Activated T-cell treated with anti-CD3 and anti-CD28 coated beads, Interleukin-2, amount 50 U/mL, for 24 hours (primary cell): ENCODE measurements around the gene GNL1.

Experiments used
- DNase-seq: peaks from one replicate; pipeline ENCODE4 v3.0.0-alpha.2; 2020
- H3K27ac Mint-ChIP-seq: 2 replicates; pipeline ENCODE4 v1.8.0; 2020; ENCODE audit warnings: mild to moderate bottlenecking, mixed read lengths
- H3K27me3 Mint-ChIP-seq: 2 replicates; pipeline ENCODE4 v1.8.0; 2020; ENCODE audit warnings: mixed read lengths
- H3K36me3 Mint-ChIP-seq: 2 replicates; pipeline ENCODE4 v1.8.0; 2020; ENCODE audit warnings: low read depth, mixed read lengths
- H3K4me1 Mint-ChIP-seq: 2 replicates; pipeline ENCODE4 v1.8.0; 2020; ENCODE audit warnings: low read depth, mixed read lengths
- H3K4me3 Mint-ChIP-seq: 2 replicates; pipeline ENCODE4 v1.8.0; 2020; ENCODE audit warnings: mild to moderate bottlenecking, moderate library complexity, mixed read lengths
- H3K9me3 Mint-ChIP-seq: 2 replicates; pipeline ENCODE4 v1.8.0; 2020; ENCODE audit warnings: mixed read lengths

GNL1 gene

DNA sequence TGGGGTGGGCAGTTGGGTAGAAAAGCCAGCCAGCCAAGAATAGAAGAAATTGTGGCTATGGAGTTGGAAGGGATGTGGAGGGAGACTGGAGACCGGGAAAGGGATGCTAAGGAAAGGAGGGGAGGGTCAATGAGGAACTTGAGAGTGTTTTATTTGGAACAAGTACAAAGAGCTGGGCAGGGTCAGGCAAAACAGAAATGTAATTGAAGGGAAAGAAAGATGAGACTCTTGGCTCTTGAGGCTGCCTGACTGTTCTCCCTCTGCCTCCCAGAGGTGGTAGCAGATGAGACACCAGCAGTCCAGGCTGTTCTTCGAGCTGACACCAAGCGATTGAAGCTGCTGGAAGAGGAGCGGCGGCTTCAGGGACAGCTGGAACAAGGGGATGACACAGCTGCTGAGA, 27.6 kb upstream of the GNL1 start:
- Mint-ChIP-seq H3K27ac (no peak overlapping the region), H3K27me3 (no peaks in the 10 kb centered on the region), H3K36me3 (peaks cover 97% of the 10 kb centered on the region), H3K4me1 (no peaks in the 10 kb centered on the region), H3K4me3 (no peak overlapping the region), H3K9me3 (no peaks in the 10 kb centered on the region)
- DNase-seq: no peak

DNA sequence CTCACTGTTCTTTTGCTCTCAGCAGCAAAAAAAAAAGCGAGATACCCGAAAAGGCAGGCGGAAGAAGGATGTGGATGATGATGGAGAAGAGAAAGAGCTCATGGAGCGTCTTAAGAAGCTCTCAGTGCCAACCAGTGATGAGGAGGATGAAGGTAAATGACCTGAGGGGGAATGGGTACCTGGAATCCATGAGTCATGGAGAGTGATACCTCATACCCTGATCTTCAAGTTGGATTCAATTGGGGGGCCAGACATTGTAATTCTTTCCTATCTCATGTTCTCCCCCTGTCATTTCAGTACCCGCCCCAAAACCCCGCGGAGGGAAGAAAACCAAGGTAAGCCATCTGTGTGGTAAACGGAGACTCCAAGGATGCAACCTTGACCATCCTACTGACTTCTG, 21.8 kb upstream of the GNL1 start:
- Mint-ChIP-seq H3K36me3 (peaks cover 93% of the 10 kb centered on the region), H3K9me3 (no peaks in the 10 kb centered on the region), H3K4me1 (peaks cover 44% of the 10 kb centered on the region), H3K4me3 (no peak overlapping the region), H3K27me3 (no peaks in the 10 kb centered on the region), H3K27ac (peak overlapping the region; percentile 72)
- no peak for DNase-seq

GRCh38 chr6:30573113-30573512, 16.8 kb upstream of the GNL1 start:
- Mint-ChIP-seq H3K9me3 (no peaks in the 10 kb centered on the region), H3K27me3 (no peaks in the 10 kb centered on the region), H3K4me1 (peaks cover 80% of the 10 kb centered on the region), H3K4me3 (peak overlapping the region; percentile 97), H3K27ac (peak overlapping the region; percentile 99), H3K36me3 (peaks cover 69% of the 10 kb centered on the region)
- DNase-seq: no peak

- DNase-seq: no peak
- peak overlapping the region; percentile 99 for H3K27ac Mint-ChIP-seq
- H3K4me3 Mint-ChIP-seq: peak overlapping the region; percentile 97
- H3K27me3 Mint-ChIP-seq: no peaks in the 10 kb centered on the region
- peaks cover 77% of the 10 kb centered on the region for H3K4me1 Mint-ChIP-seq
- no peaks in the 10 kb centered on the region for H3K9me3 Mint-ChIP-seq
- peaks cover 59% of the 10 kb centered on the region for H3K36me3 Mint-ChIP-seq
These were observed 15.9 kb upstream of the GNL1 start for GRCh38 chr6:30572148-30572547.

GRCh38 chr6:30571762-30572082, 15.4 kb upstream of the GNL1 start:
- Mint-ChIP-seq H3K4me1 (peaks cover 75% of the 10 kb centered on the region), H3K36me3 (peaks cover 55% of the 10 kb centered on the region), H3K27ac (peak overlapping the region; percentile 99), H3K27me3 (no peaks in the 10 kb centered on the region), H3K9me3 (no peaks in the 10 kb centered on the region), H3K4me3 (peak overlapping the region; percentile 97)
- DNase-seq: no peak

DNA sequence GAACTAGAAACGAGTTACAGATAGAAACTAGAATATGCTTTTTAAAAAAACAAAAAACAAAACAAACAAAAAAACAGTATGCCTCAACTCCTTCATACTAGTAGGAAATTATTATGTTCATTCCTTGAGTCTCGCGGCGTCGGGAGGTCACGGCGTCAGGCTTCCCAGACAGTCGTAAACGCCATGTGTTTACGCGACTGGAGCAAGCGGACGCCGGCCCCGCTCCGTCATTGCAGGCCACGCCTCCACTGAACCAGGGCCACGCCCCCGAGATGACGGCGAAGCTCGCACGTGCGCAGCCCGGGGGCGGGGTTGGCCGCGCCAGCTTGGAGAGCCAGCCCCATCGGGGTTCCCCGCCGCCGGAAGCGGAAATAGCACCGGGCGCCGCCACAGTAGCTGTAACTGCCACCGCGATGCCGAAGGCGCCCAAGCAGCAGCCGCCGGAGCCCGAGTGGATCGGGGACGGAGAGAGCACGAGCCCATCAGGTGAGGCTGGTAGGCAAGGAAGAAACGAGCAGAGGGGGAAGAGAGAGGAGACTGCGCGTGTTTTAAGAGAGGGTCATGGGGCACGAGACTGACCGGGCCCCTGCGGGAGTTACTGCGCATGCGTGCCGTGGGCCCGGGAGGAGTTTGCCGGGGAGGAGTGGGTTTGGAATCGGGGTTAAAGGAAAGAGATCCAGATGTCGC, 14.9 kb upstream of the GNL1 start, which contains the start of gene ABCF1:
Gene ABCF1 (plus strand): TSS at position 368 of the 687 bp plus-strand sequence. CDS start 46 bp downstream, at position 414.
- no peaks in the 10 kb centered on the region for H3K27me3 Mint-ChIP-seq
- peaks cover 50% of the 10 kb centered on the region for H3K36me3 Mint-ChIP-seq
- H3K9me3 Mint-ChIP-seq: no peaks in the 10 kb centered on the region
- H3K27ac Mint-ChIP-seq: peak within 1 kb of the TSS; percentile 99
- peaks cover 71% of the 10 kb centered on the region for H3K4me1 Mint-ChIP-seq
- H3K4me3 Mint-ChIP-seq: peak within 1 kb of the TSS; percentile 97
- DNase-seq: peak; percentile 100

DNA sequence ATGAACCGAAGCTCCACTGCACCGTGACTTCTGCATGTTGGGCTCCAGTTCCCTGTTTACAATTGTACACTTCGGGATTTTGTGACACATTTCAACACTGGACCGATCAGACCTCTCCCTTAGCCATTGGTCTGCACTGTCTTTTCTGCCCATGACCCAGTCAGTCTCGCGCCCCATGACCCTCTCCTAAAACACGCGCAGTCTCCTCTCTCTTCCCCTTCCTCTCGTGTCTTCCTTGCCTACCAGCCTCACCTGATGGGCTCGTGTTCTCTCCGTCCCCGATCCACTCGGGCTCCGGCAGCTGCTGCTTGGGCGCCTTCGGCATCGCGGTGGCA, 14.4 kb upstream of the GNL1 start:
- Mint-ChIP-seq H3K4me1 (peaks cover 71% of the 10 kb centered on the region), H3K9me3 (no peaks in the 10 kb centered on the region), H3K36me3 (peaks cover 48% of the 10 kb centered on the region), H3K27ac (peak overlapping the region; percentile 99), H3K27me3 (no peaks in the 10 kb centered on the region), H3K4me3 (peak overlapping the region; percentile 97)
- no peak for DNase-seq

- Mint-ChIP-seq H3K4me1 (peaks cover 69% of the 10 kb centered on the region), H3K4me3 (peak overlapping the region; percentile 97), H3K27me3 (no peaks in the 10 kb centered on the region), H3K9me3 (no peaks in the 10 kb centered on the region), H3K27ac (peak overlapping the region; percentile 99), H3K36me3 (peaks cover 46% of the 10 kb centered on the region)
- DNase-seq: no peak
These were observed 14.0 kb upstream of the GNL1 start for GRCh38 chr6:30570263-30570662.

DNA sequence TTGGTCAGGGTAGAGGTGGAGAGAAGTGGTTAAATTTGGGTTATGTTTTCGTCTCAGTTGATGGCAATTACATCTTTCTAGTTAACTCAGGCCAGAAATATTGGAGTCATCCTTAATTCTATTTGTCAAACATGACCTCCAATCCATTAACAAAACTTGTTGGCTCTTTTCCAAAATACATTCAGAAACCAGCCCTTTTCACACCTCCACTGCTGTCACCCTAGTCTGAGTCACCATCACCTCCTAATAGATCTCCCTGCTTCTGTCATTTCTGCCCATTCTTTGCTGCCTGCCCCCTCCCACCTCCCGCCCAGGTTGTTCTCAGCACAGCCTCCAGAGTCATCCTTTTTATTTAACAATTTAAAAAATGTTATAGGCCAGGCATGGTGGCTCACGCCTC, 12.0 kb upstream of the GNL1 start:
- Mint-ChIP-seq H3K9me3 (no peaks in the 10 kb centered on the region), H3K27ac (peak overlapping the region; percentile 62), H3K4me3 (peak overlapping the region; percentile 9), H3K27me3 (no peaks in the 10 kb centered on the region), H3K36me3 (peaks cover 43% of the 10 kb centered on the region), H3K4me1 (peaks cover 54% of the 10 kb centered on the region)
- peak; percentile 49 for DNase-seq

DNA sequence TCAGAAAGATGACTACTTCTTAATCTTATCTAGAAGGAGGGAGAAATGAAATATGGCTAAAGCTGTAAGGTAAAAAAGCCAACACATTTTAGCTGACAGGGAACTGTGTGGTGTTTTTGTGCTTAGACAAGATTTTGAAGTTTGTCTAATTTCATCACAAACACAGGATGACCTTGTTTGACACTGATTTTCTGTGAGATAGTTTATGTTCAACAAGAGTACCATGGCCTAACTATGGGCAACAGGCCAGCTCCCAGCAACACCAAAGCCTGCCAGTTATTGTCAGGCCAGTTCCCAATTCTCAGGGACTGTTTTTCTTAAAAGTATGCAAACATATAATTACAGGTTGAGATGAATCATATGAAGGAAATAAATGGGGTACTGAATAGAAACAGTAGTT, 9.5 kb upstream of the GNL1 start:
- no peaks in the 10 kb centered on the region for H3K9me3 Mint-ChIP-seq
- peaks cover 43% of the 10 kb centered on the region for H3K4me1 Mint-ChIP-seq
- no peak overlapping the region for H3K4me3 Mint-ChIP-seq
- peak overlapping the region; percentile 42 for H3K27ac Mint-ChIP-seq
- no peak for DNase-seq
- H3K27me3 Mint-ChIP-seq: no peaks in the 10 kb centered on the region
- H3K36me3 Mint-ChIP-seq: peaks cover 45% of the 10 kb centered on the region

DNA sequence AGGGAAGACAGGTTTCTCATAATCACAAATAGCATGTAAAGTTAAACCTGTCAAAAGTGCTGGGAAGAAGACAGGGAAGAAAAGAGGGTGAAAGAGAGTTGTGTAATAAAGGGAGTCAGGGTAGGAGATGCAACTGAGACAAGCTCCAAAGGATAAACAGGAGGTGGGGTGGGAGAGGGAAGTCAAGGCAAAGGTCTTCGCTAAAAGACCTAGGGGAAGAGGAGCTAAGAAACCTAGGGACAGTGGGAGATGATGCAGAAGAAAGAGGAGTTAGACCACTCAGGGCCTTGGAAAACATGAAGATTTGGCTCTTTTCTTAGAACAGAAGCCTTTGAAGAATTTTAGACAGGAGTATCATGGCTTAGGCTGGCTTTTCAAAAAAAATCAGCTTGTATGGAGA, 7.8 kb upstream of the GNL1 start:
- peak overlapping the region; percentile 16 for H3K27ac Mint-ChIP-seq
- no peak overlapping the region for H3K4me3 Mint-ChIP-seq
- peaks cover 60% of the 10 kb centered on the region for H3K36me3 Mint-ChIP-seq
- no peaks in the 10 kb centered on the region for H3K9me3 Mint-ChIP-seq
- no peaks in the 10 kb centered on the region for H3K27me3 Mint-ChIP-seq
- DNase-seq: no peak
- peaks cover 42% of the 10 kb centered on the region for H3K4me1 Mint-ChIP-seq

DNA sequence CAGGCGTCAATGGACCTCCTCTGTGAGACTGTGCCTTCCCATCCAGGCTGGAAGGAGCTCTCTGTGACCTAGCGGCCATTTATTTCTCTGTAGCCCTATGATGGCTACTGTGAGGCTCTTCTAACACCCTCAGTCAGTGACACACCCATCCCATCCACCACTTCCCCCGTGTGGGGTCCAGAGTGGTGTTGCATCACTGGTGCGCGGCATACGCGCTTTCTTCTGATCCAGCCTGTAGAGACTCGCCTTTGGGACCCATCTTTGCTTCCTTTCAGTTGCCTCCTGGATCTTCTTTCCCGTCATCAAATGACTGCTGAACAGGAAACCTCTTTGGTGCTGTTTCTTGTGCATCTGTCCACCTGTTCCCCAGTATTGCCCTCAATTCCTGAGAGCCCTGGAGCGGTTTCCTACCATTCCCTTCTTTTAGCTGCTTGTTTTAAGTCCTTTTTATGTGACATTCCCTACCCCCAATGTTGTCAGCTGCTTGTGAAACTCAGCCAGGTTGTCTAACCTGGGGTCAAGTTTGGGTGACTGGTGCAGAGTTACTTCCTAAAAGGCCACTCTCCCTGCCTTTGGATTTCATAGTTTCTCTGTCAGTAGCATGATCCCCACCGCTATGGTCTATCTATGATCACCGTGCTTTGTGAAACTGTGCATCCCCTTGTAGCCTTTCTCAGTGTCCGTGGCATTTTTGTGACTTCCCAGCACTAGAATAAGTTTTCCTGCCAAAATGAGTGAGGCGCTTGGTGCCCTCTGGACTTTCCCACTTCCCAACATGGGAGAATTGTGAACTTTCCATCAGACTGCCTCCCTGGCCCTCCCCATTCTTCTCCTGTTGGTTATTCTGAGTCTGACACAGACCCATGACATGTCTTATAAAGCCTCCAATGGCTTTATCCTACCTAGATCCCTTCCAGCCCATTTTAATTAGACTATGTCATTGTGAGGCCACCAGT, 6.5 kb upstream of the GNL1 start:
- DNase-seq: no peak
- Mint-ChIP-seq H3K36me3 (peaks cover 73% of the 10 kb centered on the region), H3K4me3 (no peak overlapping the region), H3K9me3 (no peaks in the 10 kb centered on the region), H3K27ac (peak overlapping the region; percentile 9), H3K27me3 (no peaks in the 10 kb centered on the region), H3K4me1 (peaks cover 45% of the 10 kb centered on the region)

DNA sequence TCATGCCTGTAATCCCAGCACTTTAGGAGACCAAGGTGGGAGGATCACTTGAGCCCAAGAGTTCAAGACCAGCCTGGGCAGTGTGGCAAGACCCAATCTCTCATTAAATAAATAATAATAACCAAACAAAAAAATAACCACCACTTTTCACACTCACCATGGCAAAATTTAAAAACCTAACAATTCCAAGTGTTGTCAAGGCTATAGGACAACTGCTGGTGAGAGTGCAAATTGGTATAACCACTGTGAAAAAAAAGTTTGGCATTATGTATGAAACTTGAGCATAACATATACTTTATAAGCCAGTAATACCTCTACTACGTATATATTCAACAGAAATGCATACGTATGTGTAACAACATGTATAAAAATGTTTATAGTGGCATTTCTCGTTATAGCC, 4.6 kb upstream of the GNL1 start:
- DNase-seq: no peak
- Mint-ChIP-seq H3K4me3 (no peak overlapping the region), H3K27ac (no peak overlapping the region), H3K27me3 (no peaks in the 10 kb centered on the region), H3K9me3 (no peaks in the 10 kb centered on the region), H3K36me3 (peaks cover 90% of the 10 kb centered on the region), H3K4me1 (peaks cover 43% of the 10 kb centered on the region)

GRCh38 chr6:30557683-30557981, 1.3 kb upstream of the GNL1 start:
- Mint-ChIP-seq H3K36me3 (peaks cover 98% of the 10 kb centered on the region), H3K4me3 (peak overlapping the region; percentile 96), H3K4me1 (peaks cover 54% of the 10 kb centered on the region), H3K9me3 (no peaks in the 10 kb centered on the region), H3K27me3 (no peaks in the 10 kb centered on the region), H3K27ac (peak overlapping the region; percentile 99)
- DNase-seq: no peak
